Upper lobe of left lung (tissue), 4 donors: ENCODE data around the gene ALPI.

Experiments used
- CTCF ChIP-seq, 6 experiments: fragments of 450-650 bp in 4 of 6; fragments of 200-600 bp in 2 of 6; sonication (generic) in 2 of 6; IDR thresholded peaks; one replicate each; pipeline ENCODE4 v1.5.1; 2016 to 2019; ENCODE audit warnings: antibody characterized with exemption in 6 of 6
- EP300 ChIP-seq, 4 donors: sonication (generic); formaldehyde crosslinking; IDR thresholded peaks; one replicate each; pipeline ENCODE4 v1.5.1; 2017; ENCODE audit warnings: antibody characterized with exemption in 4 of 4, control low read depth in 2 of 4
- POLR2A ChIP-seq, 4 donors: fragments of 450-650 bp; IDR thresholded peaks; one replicate each; pipeline ENCODE4 v1.5.1; 2016 to 2017; ENCODE audit warnings: antibody characterized with exemption in 4 of 4, mild to moderate bottlenecking in 2 of 4
- POLR2AphosphoS5 ChIP-seq, 2 donors: sonication (generic); formaldehyde crosslinking; IDR thresholded peaks; one replicate each; pipeline ENCODE4 v1.5.1; 2017; ENCODE audit warnings: antibody characterized with exemption in 2 of 2

GRCh38 chr2:232455426-232456255 lies at the start of gene ALPI:
- TF ChIP-seq CTCF (IDR thresholded peaks at IDR 0.05) (no peak), EP300 (IDR thresholded peaks at IDR 0.05) (no peak), POLR2AphosphoS5 (IDR thresholded peaks at IDR 0.05) (no peak), POLR2A (IDR thresholded peaks at IDR 0.05) (no peak)
